Hematopoietic multipotent progenitor cell treated with erythropoietin and hydrocortisone succinate and interleukin-3 and kit ligand, for 8 days (in vitro differentiated cells): ENCODE data around the gene ZCCHC14.
A peak's percentile ranks its signal among the peaks of the same experiment; 100 is the strongest.

Source experiments
- DNase-seq: peaks from one replicate; pipeline ENCODE4 v3.0.0-alpha.2; 2015

Gene ZCCHC14

DNA sequence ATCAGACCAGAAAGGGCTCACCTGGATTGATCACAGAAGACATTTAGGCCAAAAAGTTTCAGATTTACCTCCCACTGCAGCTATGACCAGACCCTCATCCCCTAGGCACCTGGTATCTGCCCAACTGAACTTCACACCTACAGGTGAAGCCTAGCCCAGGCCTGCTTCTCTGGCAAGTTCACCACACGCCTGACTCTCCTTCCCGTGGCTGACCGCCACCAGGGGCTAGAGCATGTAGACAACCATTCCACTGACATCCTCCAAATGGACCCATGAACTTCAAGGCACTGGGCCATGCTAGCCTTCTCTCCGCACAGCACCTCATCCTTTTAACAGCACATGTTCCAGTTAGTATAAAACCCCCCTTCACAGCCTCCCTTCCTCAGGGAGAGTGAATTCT, 18.8 kb downstream of the ZCCHC14 start:
- DNase-seq: no peak

- no peak for DNase-seq
These were observed 19.9 kb downstream of the ZCCHC14 start for GRCh38 chr16:87472935-87473334.

GRCh38 chr16:87472142-87472778, 20.6 kb downstream of the ZCCHC14 start:
- no peak for DNase-seq

GRCh38 chr16:87471278-87472141, 21.3 kb downstream of the ZCCHC14 start:
- no peak for DNase-seq

- no peak for DNase-seq
These were observed 22.5 kb downstream of the ZCCHC14 start for GRCh38 chr16:87470332-87470731.

- DNase-seq: no peak
These were observed 23.7 kb downstream of the ZCCHC14 start for GRCh38 chr16:87469169-87469568.

GRCh38 chr16:87468550-87468949, 24.3 kb downstream of the ZCCHC14 start:
- DNase-seq: no peak

- DNase-seq: no peak
These were observed 25.8 kb downstream of the ZCCHC14 start for GRCh38 chr16:87466975-87467501.

DNA sequence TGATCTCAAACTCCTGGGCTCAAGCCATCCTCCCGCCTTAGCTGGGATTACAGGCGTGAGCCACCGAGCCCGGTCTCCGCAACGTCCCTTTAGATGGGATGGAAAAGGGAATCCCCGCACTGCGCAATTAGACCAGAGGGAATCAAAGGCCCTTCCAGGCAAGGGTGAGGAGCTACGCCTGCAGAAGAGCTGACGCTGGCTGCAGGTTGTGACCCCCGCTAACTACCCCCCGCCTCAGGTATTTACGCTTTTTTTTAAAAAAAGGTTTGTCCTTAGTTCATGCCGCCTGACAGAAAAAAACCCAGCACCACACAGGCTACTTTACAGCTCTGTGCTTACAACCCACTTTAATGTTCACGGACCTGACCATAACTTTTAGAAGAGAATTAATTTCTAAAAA, 26.9 kb downstream of the ZCCHC14 start:
- no peak for DNase-seq

- peak; percentile 79 for DNase-seq
These were observed 27.5 kb downstream of the ZCCHC14 start for GRCh38 chr16:87465306-87465705.

DNA sequence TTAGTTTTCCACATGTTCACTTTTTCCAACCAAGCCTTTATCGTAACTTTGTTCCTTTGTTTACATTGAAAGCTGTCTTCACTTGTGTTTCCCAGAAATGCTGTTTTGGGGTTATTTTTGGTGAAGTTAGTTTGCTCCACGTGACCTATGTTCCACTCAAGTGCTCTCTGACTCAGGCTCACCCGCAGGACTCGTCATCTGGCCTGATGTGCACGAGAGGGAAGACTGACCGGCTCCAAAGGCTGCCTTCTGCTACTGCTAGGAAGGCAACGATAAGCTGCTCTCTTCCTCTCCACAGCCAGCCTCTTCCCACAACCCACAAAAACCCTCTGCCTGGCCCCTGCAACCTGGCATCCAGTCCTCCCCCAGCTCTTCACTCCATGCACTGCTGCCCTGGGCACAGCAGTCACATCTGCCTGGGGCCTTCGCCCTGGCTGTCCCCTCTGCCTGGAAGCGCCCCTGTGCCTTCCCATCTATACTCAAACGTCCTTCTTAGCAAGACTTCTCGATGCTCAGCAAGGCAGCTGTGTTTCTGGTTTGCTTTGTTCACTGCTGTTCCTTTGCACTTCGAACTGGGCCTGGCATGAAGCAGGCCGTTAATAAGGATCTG, 28.0 kb downstream of the ZCCHC14 start:
- DNase-seq: peak; percentile 83

DNA sequence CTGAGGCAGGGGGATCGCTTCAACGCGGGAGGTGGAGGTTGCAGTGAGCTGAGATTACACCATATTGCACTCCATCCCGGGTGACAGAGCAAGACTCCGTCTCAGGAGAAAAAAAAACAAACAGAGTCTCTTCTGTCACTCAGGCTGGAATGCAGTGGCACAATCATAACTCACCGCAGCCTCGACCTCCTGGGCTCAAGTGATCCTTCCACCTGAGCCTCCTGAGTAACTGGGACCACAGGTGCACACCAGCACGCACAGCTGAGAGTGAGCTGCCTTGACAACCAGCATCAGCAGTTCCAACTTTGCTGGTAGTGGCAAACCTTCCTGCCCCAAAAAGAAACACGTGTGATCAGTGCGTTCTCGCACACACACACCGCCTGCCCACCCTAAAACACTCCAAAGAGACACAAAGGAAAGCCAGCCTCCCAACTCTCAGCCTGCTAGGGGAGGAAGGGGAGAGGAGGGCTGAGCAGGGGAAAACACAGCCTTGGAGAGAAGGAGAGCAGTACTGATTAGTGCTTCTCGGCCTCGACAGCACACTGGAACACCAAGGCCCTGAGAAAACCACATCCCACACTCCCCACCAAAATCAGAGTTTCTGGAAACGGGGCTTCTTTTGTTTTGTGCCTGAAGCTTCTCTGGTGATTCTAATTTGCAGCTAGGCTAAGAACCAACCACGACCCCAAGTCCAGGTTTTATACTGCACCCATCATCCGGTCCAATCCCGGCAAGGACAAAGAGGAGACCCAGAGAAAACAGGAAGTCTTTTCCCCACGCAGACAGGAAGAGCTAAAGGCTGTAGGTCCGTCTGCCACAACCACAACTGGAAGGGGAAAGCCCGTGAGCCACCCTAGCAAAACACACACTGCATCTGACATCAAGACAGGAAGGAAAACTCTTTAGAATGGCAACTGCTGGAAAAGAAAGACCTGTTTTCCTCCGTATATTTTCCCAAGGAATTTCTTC, 28.8 kb downstream of the ZCCHC14 start:
- DNase-seq: peak; percentile 39

- peak; percentile 59 for DNase-seq
These were observed 31.3 kb downstream of the ZCCHC14 start for GRCh38 chr16:87461466-87461991.

DNA sequence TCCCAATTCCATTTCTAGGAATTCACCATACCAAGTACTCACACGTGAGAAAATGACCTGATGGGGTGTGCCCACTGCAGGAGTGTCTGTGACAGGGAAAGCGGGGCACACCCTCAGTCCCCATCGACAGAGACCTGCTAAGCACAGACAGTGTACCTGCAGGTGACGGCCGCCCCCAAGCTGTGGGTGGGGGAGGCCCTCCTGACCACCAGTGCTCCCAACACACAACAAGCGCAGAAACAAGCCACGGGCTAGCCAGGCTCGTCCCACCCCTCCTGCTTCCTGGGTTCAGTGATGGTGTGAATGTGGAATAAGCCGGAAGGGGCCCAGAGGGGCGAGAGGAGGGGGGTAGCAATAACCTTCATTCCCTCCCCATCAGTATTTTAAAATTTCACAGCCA, 31.9 kb downstream of the ZCCHC14 start:
- no peak for DNase-seq

GRCh38 chr16:87459833-87460232, 33.0 kb downstream of the ZCCHC14 start:
- no peak for DNase-seq

- DNase-seq: no peak
These were observed 33.8 kb downstream of the ZCCHC14 start for GRCh38 chr16:87459027-87459426.

GRCh38 chr16:87458424-87458915, 34.4 kb downstream of the ZCCHC14 start:
- DNase-seq: no peak

DNA sequence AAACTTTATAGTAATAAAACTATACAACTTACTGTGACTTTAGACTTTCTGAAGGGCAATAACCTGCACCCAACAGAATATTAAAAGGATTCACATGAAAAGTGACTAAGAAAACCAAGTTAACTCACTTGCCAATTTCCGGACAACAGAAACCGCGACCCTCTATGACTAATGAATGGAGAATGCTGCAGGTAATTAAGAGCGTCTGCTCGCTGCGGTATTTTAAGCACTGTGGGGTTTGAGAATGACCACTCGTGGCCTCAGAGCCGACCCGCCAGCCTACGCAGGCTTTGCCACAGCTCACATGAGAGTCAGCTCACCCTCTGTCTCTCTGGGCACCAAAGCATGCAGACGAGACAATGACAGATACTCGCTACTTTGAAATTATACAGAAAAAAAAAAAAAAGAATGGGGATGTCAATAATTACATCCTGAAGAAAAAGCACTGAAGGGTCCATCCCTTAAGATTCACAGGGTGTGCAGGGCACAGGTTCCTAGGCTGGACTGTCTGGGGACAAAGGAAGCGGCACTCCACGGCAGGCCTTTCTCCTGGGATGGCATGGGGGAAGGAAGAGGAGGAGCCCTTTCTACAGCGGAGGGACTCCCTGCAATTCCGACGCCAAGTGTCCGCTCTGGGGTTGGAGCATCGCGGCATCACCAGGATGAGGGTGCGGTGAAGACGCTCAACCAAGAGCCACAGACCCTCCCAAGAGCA, 35.0 kb downstream of the ZCCHC14 start:
- no peak for DNase-seq

DNA sequence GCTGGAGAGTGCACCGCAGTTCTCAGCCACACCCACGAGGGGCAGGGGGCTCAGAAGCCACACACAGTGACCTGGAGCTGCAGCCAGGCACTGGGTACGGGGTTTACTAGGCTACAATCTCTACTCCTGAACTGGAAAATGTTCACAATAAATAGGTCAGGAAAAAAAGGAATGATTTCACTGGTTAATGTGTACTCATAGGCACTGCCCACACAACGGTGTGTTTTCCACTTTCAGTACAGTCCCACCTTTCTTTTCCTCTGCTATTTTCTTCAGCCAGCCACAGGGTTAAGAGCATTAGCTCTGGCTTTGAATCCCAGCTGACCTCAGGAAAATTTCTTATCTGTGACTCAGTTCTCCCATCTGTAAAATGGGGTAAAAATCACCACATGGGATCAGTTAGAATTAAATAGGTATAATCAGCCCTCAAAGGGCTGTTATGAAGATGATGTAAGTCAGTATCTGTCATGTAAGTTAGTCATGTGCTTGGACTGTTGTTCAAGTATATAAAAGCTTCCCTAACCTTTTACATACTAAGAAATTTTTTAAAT, 35.7 kb downstream of the ZCCHC14 start:
- no peak for DNase-seq

- DNase-seq: no peak
These were observed 38.4 kb downstream of the ZCCHC14 start for GRCh38 chr16:87454391-87454790.

GRCh38 chr16:87453326-87453725, 39.5 kb downstream of the ZCCHC14 start:
- no peak for DNase-seq
